GM18517 (cell line): ENCODE results near the gene GPC5.

ENCODE experiments used
- ATAC-seq: cut with Tn5 transposase; IDR thresholded peaks from one replicate; pipeline ENCODE4 v1.9.1; 2021; ENCODE audit warnings: mild to moderate bottlenecking, moderate library complexity; ENCODE audit not compliant: unreplicated experiment

The GPC5 gene

GRCh38 chr13:91704398-91704797 is 306.0 kb downstream of the GPC5 start:
- no peak for ATAC-seq

- ATAC-seq, result no peak
These were observed 310.1 kb downstream of the GPC5 start for GRCh38 chr13:91708558-91708957.

DNA sequence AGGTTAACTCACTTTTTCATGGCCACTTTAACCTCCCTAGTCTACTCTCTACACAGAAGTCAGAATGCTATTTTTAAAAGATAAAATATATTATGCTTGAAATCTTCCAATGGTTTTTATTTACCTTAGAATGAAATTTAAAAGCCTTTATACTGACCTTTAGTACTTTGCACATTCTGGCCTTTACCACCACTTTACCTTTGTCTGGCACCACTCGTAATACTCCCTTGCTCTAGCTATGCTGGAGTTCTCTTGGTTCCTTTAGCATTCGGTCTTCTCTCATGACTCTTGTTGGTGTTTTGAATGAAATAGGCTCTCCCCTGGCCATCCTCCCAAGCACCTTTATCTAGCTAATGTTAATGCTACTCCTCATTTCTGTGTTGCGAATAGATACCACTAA is 310.8 kb downstream of the GPC5 start:
- no peak for ATAC-seq

DNA sequence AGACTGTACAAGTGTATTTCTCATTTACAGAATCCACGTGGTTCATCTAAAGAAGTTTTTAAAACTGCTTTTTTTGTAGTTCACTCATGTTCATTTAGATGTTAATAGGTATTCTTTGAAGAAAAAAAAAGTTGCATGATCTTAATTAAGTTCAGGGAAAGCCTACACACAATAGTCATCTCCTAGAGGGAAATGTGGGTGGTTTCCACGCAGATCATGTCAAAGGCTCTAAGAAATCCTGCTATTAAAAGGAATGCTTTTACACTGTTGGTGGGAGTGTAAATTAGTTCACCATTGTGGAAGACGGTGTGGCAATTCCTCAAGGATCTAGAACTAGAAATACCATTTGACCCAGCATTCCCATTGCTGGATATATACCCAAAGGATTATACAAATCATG is 312.3 kb downstream of the GPC5 start:
- no peak for ATAC-seq

- ATAC-seq, result no peak
These were observed 316.4 kb downstream of the GPC5 start for GRCh38 chr13:91714855-91715254.

GRCh38 chr13:91716436-91717065 is 318.1 kb downstream of the GPC5 start:
- no peak for ATAC-seq

DNA sequence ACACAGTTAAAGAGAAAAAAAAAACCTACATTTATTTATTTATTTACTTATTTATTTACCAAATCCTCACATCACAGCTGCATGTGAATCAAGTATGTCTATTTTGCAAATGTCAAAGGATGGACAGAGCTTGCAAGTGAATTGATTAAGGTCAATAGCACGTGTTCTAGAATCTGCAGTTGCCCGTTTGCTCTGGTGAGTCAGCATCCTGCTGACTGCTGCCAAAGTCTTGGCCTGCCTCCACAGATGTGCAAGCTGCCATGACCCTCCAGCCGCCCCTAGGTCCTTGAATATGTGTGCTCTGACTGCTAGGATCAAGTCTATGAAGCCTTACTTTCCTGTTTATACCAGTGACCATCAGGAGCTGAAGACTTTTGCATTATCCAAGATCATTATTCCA is 320.6 kb downstream of the GPC5 start:
- no peak for ATAC-seq

- no peak for ATAC-seq
These were observed 323.0 kb downstream of the GPC5 start for GRCh38 chr13:91721413-91721812.

DNA sequence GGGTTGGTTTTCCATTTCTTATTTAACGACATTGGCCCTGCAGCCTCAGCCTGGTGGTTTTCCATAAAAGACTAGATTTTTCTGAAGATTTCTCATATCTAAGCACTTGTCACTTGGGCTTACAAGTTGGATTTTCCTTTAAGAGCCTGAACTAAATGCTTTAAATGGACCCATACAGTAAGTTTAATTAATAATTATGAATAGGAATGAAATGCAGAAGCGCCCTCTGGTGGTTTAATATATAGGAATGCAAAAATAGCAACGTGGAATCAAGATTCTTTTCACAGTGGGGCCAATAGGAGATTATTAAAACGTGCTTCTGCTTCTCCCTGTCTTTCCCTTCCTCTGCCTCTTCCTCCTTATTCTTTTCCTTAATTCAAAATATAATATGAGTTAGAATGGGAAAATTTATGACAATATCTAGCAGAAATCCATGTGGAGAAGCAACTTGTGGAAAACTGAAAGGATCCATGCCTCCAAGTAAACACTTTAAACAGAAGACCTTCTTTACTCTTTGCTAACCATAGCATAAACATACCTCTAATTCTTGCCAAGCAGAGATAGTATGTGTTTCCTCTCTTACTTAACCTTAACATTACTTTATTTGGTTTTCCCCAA is 324.0 kb downstream of the GPC5 start:
- no peak for ATAC-seq

- ATAC-seq, result no peak
These were observed 326.2 kb downstream of the GPC5 start for GRCh38 chr13:91724591-91724990.

GRCh38 chr13:91725646-91726045 is 327.2 kb downstream of the GPC5 start:
- ATAC-seq, result no peak

DNA sequence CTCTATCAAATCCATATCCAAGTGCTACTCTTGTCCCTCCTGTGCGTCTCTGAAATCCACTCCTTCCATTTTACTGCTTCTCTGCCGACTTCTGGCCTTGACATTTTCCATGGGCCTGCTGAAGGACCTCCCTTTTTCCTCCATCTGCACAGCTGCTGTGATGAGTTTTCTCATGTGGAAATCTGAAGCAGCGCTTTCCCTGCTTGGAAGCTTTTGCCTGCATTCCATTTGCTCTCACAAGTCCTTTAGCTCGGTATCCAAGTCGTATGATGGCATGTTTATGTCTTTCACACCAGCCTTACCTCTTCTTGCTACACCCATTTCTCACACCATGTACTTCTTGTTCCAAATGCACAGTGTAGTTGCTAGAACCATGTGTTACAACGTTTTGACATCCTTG is 328.2 kb downstream of the GPC5 start:
- no peak for ATAC-seq

GRCh38 chr13:91729859-91730258 is 331.4 kb downstream of the GPC5 start:
- ATAC-seq, result no peak

DNA sequence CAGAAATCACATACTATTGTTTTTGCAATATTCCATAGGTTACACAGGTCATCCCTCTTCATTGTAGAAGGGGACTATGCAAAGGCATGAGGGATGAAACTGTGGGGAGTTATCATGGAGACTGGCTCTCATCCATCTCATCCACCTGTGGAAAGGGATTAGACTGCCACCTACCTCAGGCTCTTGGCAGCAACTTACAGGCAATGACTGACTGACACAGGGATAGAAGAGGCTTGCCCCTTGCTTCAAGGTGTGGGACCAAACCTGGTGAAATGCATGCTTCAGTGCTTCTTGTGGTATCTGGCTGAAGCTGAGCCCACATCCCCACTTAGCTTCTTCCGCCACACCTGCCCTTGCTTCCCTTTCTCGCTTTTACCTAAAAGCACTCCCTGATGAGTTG is 341.3 kb downstream of the GPC5 start:
- no peak for ATAC-seq

GRCh38 chr13:91740756-91741155 is 342.3 kb downstream of the GPC5 start:
- ATAC-seq, result no peak

DNA sequence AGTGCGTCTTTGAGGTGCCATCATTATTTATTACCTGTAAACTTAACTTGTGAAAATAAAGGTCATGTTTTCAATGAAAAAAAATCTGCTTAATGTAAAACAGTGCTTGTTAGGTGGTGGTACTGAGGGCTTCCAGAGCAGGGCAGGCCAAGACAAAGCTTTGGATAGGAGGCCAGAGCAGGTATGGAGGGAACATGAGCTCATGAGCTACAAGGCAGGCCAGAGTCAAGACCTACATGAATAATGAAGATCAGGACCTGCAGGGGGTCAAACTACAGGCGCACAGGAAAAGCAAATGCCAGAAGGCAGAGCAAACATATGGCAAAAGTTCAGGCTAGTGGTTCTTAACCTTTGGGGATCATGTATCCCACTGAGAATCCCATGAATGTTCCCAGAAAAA is 343.5 kb downstream of the GPC5 start:
- ATAC-seq, result no peak

- ATAC-seq, result no peak
These were observed 345.9 kb downstream of the GPC5 start for GRCh38 chr13:91744284-91744683.

DNA sequence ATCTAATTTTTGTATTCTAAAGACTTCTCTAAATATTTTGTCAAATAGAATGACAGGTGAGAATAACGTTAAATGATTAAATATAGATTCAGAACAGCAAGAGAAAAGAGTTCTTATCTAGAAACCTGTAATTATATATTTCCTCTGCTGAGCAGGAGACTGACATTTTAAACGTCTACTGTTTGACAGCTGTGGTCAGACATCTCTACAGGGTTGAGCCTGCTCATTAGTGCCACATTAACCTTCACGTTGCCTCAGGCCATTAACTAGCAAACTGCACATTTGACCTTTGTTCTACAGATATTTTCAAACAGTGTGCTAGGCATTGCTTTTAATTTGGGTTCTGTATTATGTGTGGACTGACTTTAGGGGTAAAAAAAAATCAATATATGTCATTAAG is 347.5 kb downstream of the GPC5 start:
- no peak for ATAC-seq

DNA sequence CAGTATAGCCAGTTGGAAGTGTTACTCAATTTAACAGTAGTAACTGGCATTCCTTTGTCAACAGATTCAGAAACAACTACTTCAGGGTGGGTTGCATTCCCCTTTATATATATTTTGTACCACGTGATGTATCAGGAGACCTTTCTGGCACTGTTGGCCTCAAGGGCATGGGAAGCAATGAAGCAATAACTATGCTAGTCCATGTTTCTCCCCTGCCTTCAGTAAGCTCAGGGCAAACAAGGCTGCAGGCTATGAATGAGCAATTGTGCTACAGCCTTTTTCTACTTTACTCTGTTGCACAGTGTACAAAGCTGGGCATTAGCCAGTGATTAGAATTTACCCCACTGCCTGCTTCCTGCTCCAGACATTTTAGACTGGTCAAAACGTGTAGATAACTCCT is 348.8 kb downstream of the GPC5 start:
- no peak for ATAC-seq

DNA sequence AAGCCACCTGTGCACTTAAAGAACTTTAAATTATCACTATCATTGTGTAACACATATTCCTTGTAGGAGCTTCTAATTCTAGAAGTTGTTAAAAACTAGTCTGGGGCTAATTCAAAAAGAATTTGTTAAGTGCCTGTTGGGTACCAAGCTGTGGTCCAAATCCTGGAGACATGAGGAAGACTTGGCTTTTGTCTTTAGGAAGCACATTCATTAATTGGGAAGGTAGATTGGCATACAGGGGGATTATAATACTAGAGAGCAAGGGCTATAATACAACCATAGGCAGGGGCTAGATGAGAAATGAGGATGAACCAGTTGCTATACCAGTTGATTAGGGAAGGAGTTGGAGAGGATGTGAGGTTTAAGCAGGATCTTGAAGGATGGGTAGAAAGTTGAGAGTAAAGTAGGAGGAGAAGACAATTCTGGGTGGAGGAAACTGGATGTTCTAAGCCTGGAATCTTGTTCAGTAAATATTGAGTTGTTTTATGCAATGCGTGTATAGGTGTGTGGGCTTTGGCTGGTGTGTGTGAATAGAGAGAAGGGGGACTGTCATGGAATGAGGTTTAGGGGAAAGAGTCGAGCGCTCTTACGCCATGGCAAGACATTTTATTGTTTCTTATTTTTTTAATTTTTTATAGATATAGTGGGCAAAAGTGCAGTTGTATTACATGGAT is 350.1 kb downstream of the GPC5 start:
- no peak for ATAC-seq

GRCh38 chr13:91758724-91759123 is 360.3 kb downstream of the GPC5 start:
- no peak for ATAC-seq

- no peak for ATAC-seq
These were observed 364.5 kb downstream of the GPC5 start for GRCh38 chr13:91762957-91763356.

DNA sequence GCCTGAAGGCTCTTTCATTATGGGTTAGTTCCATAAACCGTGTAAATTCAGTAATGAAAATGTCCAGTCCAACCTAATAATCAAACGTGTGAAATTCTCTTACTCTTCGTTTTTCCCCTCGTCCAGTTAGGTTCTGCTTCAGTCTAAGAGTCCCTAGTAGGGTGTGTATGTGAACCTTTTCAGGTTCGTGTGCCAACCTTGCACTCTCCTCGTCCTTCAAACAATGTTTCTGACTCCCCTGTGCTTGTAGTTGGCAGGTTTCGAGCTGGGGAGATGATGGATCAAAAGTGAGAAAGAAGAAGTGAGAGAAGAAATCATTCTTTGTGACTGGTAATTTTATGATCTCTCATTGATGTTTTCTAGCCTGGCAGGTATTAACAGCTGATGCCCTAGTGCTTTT is 366.1 kb downstream of the GPC5 start:
- no peak for ATAC-seq
